ENCODE measurements around the gene RAD21L1.
"Not testable (repeated sequence)": the region's sequence is repeated elsewhere in the genome, so short reads cannot be mapped to it uniquely, and the experiment has no call there.

The RAD21L1 gene

DNA sequence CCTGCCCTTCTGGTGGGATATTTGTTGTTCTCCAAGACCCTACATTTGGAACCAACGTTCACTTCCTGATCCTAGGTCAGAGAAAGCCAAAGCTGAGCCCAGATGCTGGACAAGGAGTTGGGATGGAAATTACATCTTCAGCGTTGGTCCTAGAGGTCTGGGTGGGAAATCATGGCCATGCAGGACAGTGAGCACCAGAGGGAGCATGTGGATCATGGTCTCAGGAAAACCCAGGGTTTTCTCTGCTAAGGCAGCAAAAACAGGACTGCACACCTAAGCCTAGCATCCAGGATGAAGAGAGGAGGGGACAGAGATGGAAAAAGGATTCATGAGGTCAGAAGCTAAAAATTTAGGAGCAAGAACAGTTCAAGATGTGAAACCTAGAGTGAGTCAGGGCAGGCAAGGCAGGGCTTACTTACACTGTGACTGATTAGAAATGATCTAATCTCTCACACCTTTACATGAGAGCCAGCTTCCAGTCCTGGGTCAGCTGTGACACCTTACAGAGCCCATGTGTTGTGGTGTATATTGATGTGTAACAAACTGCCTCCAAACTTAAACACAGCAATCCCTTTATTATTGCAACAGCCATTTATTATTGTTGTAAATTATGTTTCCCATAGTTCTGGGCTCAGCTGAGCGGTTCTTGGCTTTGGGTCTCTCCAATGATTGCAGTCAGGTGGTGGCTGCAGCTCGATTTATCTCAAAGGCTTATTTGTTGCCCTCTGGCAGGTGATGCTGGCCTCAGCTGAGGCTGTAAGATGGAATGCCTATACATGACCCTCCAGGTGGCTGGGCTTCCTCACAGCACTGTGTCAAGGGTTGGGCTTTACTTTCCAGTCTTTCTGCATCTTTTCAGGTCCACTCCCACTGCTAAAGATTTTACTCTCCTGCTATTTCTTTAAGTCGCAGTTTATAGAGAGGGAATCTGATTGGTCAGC is 16.1 kb upstream of the RAD21L1 start:
- no peaks in the 10 kb centered on the region for H3K36me3 ChIP-seq (ENCODE audit: control insufficient read depth, insufficient read depth, low read length)
- 77 to 81% methylated on average over 4 to 5 of the region's 5 CpGs for whole genome bisulfite sequencing, 2 experiments
- no peak overlapping the region for H3K4me3 ChIP-seq (ENCODE audit: insufficient read depth, low read depth, low read length)
- H3K27me3 ChIP-seq (ENCODE audit: control insufficient read depth, insufficient read depth, low read length, poor library complexity, severe bottlenecking): peaks cover 21% of the 10 kb centered on the region
- no peaks in the 10 kb centered on the region for H3K9me3 ChIP-seq (ENCODE audit: control insufficient read depth, low read length)
- H3K4me1 ChIP-seq (ENCODE audit: control insufficient read depth, insufficient read depth, low read length): no peaks in the 10 kb centered on the region
- H3K27ac ChIP-seq (ENCODE audit: insufficient read depth, low read depth, low read length, poor library complexity, severe bottlenecking): no peak overlapping the region

- Histone ChIP-seq H3K27me3 (ENCODE audit: control insufficient read depth, insufficient read depth, low read length, poor library complexity, severe bottlenecking) (peaks cover 25% of the 10 kb centered on the region), H3K9me3 (ENCODE audit: control insufficient read depth, low read length) (no peaks in the 10 kb centered on the region), H3K4me3 (ENCODE audit: insufficient read depth, low read depth, low read length) (no peak overlapping the region), H3K4me1 (ENCODE audit: control insufficient read depth, insufficient read depth, low read length) (no peaks in the 10 kb centered on the region), H3K36me3 (ENCODE audit: control insufficient read depth, insufficient read depth, low read length) (no peaks in the 10 kb centered on the region), H3K27ac (ENCODE audit: insufficient read depth, low read depth, low read length, poor library complexity, severe bottlenecking) (no peak overlapping the region)
- 81 to 94% methylated on average over 1 of the region's 1 CpG for WGBS, 2 experiments
These were observed 15.3 kb upstream of the RAD21L1 start for GRCh38 chr20:1210501-1210900.

GRCh38 chr20:1212023-1212422 is 13.8 kb upstream of the RAD21L1 start:
- H3K36me3 ChIP-seq (ENCODE audit: control insufficient read depth, insufficient read depth, low read length): no peaks in the 10 kb centered on the region
- no peak overlapping the region for H3K4me3 ChIP-seq (ENCODE audit: insufficient read depth, low read depth, low read length)
- no peaks in the 10 kb centered on the region for H3K4me1 ChIP-seq (ENCODE audit: control insufficient read depth, insufficient read depth, low read length)
- H3K9me3 ChIP-seq (ENCODE audit: control insufficient read depth, low read length): no peaks in the 10 kb centered on the region
- H3K27ac ChIP-seq (ENCODE audit: insufficient read depth, low read depth, low read length, poor library complexity, severe bottlenecking): no peak overlapping the region
- peaks cover 25% of the 10 kb centered on the region for H3K27me3 ChIP-seq (ENCODE audit: control insufficient read depth, insufficient read depth, low read length, poor library complexity, severe bottlenecking)

GRCh38 chr20:1212607-1213396 is 13.0 kb upstream of the RAD21L1 start:
- Histone ChIP-seq H3K4me3 (ENCODE audit: insufficient read depth, low read depth, low read length) (no peak overlapping the region), H3K36me3 (ENCODE audit: control insufficient read depth, insufficient read depth, low read length) (no peaks in the 10 kb centered on the region), H3K27ac (ENCODE audit: insufficient read depth, low read depth, low read length, poor library complexity, severe bottlenecking) (no peak overlapping the region), H3K27me3 (ENCODE audit: control insufficient read depth, insufficient read depth, low read length, poor library complexity, severe bottlenecking) (peaks cover 25% of the 10 kb centered on the region), H3K9me3 (ENCODE audit: control insufficient read depth, low read length) (no peaks in the 10 kb centered on the region), H3K4me1 (ENCODE audit: control insufficient read depth, insufficient read depth, low read length) (no peaks in the 10 kb centered on the region)
- 11 to 15% methylated on average over 20 to 21 of the region's 21 CpGs for WGBS, 2 experiments

- Histone ChIP-seq H3K4me1 (ENCODE audit: control insufficient read depth, insufficient read depth, low read length) (no peaks in the 10 kb centered on the region), H3K27me3 (ENCODE audit: control insufficient read depth, insufficient read depth, low read length, poor library complexity, severe bottlenecking) (peaks cover 25% of the 10 kb centered on the region), H3K4me3 (ENCODE audit: insufficient read depth, low read depth, low read length) (no peak overlapping the region), H3K27ac (ENCODE audit: insufficient read depth, low read depth, low read length, poor library complexity, severe bottlenecking) (no peak overlapping the region), H3K36me3 (ENCODE audit: control insufficient read depth, insufficient read depth, low read length) (no peaks in the 10 kb centered on the region), H3K9me3 (ENCODE audit: control insufficient read depth, low read length) (no peaks in the 10 kb centered on the region)
- WGBS, 2 experiments: 88 to 93% methylated on average over 4 of the region's 4 CpGs
These were observed 11.0 kb upstream of the RAD21L1 start for GRCh38 chr20:1214838-1215261.

- Histone ChIP-seq H3K27ac (ENCODE audit: insufficient read depth, low read depth, low read length, poor library complexity, severe bottlenecking) (no peak overlapping the region), H3K27me3 (ENCODE audit: control insufficient read depth, insufficient read depth, low read length, poor library complexity, severe bottlenecking) (peaks cover 25% of the 10 kb centered on the region), H3K9me3 (ENCODE audit: control insufficient read depth, low read length) (no peaks in the 10 kb centered on the region), H3K36me3 (ENCODE audit: control insufficient read depth, insufficient read depth, low read length) (no peaks in the 10 kb centered on the region), H3K4me1 (ENCODE audit: control insufficient read depth, insufficient read depth, low read length) (no peaks in the 10 kb centered on the region), H3K4me3 (ENCODE audit: insufficient read depth, low read depth, low read length) (no peak overlapping the region)
- WGBS, 2 experiments: 73 to 83% methylated on average over 7 to 9 of the region's 11 CpGs
These were observed 10.3 kb upstream of the RAD21L1 start for GRCh38 chr20:1215386-1216170.

GRCh38 chr20:1216527-1217427 is 9.1 kb upstream of the RAD21L1 start:
- H3K4me1 ChIP-seq (ENCODE audit: control insufficient read depth, insufficient read depth, low read length); H3K4me3 ChIP-seq (ENCODE audit: insufficient read depth, low read depth, low read length); H3K9me3 ChIP-seq (ENCODE audit: control insufficient read depth, low read length); H3K36me3 ChIP-seq (ENCODE audit: control insufficient read depth, insufficient read depth, low read length); H3K27ac ChIP-seq (ENCODE audit: insufficient read depth, low read depth, low read length, poor library complexity, severe bottlenecking): not testable (repeated sequence)
- 92% methylated on average over 19 of the region's 19 CpGs for WGBS, 2 experiments
- peaks cover 25% of the 10 kb centered on the region for H3K27me3 ChIP-seq (ENCODE audit: control insufficient read depth, insufficient read depth, low read length, poor library complexity, severe bottlenecking)

- H3K4me1 ChIP-seq (ENCODE audit: control insufficient read depth, insufficient read depth, low read length); H3K9me3 ChIP-seq (ENCODE audit: control insufficient read depth, low read length); H3K4me3 ChIP-seq (ENCODE audit: insufficient read depth, low read depth, low read length); H3K27ac ChIP-seq (ENCODE audit: insufficient read depth, low read depth, low read length, poor library complexity, severe bottlenecking); H3K36me3 ChIP-seq (ENCODE audit: control insufficient read depth, insufficient read depth, low read length): not testable (repeated sequence)
- 91 to 97% methylated on average over 2 of the region's 4 CpGs for whole genome bisulfite sequencing, 2 experiments
- H3K27me3 ChIP-seq (ENCODE audit: control insufficient read depth, insufficient read depth, low read length, poor library complexity, severe bottlenecking): peaks cover 33% of the 10 kb centered on the region
These were observed 3.1 kb upstream of the RAD21L1 start for GRCh38 chr20:1222750-1223149.

- Histone ChIP-seq H3K4me1 (ENCODE audit: control insufficient read depth, insufficient read depth, low read length) (no peaks in the 10 kb centered on the region), H3K36me3 (ENCODE audit: control insufficient read depth, insufficient read depth, low read length) (no peaks in the 10 kb centered on the region), H3K4me3 (ENCODE audit: insufficient read depth, low read depth, low read length) (no peak overlapping the region), H3K27me3 (ENCODE audit: control insufficient read depth, insufficient read depth, low read length, poor library complexity, severe bottlenecking) (peaks cover 48% of the 10 kb centered on the region), H3K27ac (ENCODE audit: insufficient read depth, low read depth, low read length, poor library complexity, severe bottlenecking) (no peak overlapping the region), H3K9me3 (ENCODE audit: control insufficient read depth, low read length) (no peaks in the 10 kb centered on the region)
- WGBS, 2 experiments: 92% methylated on average over 20 of the region's 20 CpGs
These were observed 1.5 kb upstream of the RAD21L1 start for GRCh38 chr20:1224205-1224890.
